Fibroblast of lung (primary cell): Measurements from ENCODE around the gene SF1.

Experiments
- EZH2 ChIP-seq: IDR thresholded peaks from 2 replicates; pipeline ENCODE4 v1.5.1; 2012; ENCODE audit warnings: low read length, control low read depth, mild to moderate bottlenecking; ENCODE audit errors: missing control alignments
- TF ChIP-seq, protein P1 (sequence below), 2 donors: IDR thresholded peaks in 1 of 2; conservative IDR thresholded peaks in 1 of 2; 1 replicate in 1 of 2; 2 replicates in 1 of 2; pipeline ENCODE4 v1.5.1; 2011 to 2012; ENCODE audit warnings: low read length in 2 of 2, control low read depth in 1 of 2, inconsistent platforms in 1 of 2, low read depth in 1 of 2, mild to moderate bottlenecking in 1 of 2

DNA sequence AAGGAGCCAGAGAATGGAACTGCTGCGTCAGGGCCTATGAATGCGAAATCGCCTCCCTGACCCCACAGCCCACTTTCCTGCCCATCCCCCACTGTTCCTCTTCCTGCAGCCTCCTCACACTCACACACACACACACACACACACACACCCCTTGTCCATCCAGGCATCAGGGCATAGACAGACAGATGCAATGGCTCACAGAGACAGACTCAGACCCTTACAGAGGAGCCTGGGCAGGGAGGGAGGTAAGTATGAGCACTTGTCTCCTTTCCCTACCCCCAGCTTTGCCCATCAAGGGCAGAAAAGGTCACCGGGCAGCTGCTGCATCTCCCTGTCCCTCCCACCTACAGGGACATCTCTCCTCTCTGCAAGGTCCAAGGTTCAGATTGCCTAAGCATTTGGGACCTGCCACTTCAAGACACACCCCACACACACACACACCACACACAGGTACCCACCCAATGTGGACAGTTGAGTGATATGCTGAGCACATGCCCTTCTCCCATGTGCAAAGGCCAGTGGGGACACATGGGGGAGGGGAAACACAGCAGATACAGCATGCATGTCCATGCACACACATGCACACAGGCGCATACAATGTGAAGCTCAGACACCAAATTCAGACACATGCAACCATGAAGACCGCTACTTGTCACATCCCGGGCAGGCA lies 53.3 kb downstream of the SF1 start:
- TF ChIP-seq, protein P1, sequence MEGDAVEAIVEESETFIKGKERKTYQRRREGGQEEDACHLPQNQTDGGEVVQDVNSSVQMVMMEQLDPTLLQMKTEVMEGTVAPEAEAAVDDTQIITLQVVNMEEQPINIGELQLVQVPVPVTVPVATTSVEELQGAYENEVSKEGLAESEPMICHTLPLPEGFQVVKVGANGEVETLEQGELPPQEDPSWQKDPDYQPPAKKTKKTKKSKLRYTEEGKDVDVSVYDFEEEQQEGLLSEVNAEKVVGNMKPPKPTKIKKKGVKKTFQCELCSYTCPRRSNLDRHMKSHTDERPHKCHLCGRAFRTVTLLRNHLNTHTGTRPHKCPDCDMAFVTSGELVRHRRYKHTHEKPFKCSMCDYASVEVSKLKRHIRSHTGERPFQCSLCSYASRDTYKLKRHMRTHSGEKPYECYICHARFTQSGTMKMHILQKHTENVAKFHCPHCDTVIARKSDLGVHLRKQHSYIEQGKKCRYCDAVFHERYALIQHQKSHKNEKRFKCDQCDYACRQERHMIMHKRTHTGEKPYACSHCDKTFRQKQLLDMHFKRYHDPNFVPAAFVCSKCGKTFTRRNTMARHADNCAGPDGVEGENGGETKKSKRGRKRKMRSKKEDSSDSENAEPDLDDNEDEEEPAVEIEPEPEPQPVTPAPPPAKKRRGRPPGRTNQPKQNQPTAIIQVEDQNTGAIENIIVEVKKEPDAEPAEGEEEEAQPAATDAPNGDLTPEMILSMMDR (conservative IDR thresholded peaks at IDR 0.05 in 1 of 2, IDR thresholded peaks at IDR 0.05 in 1 of 2; ENCODE audit: low read depth in 1 of 2, low read length in 2 of 2): no peak
- TF ChIP-seq EZH2: no peak
